K562 (cell line): ENCODE measurements around the gene IQCF6. TPM values are rescaled to one million over a fixed set of nuclear protein-coding genes. Genes with fewer than 3 reads are reported as not detected.
A peak's percentile ranks its signal among the peaks of the same experiment; 100 is the strongest.
"Not testable (repeated sequence)": the region's sequence is repeated elsewhere in the genome, so short reads cannot be mapped to it uniquely, and the experiment has no call there.

Source experiments
- ATAC-seq: fragments of 200-7000 bp; cut with Tn5 transposase; 3 replicates; pipeline ENCODE4 v1.9.1; 2020; ENCODE audit warnings: moderate library complexity
- BruUV-seq: library from RNA; stranded (reverse); fragments of 400-500 nt; replicated peaks from 2 replicates; lab custom pipeline; 2021; lab: Mats Ljungman, UMichigan
- CTCF ChIA-PET: fragments of 300-600 bp; formaldehyde crosslinking; extraction: SDS; loops from one replicate; lab custom pipeline; 2021; ENCODE audit warnings: low intra/inter-chr PET ratio; lab: Yijun Ruan, JAX
- POLR2A ChIA-PET: fragments of 300-600, 350-650 bp; sonication (Branson Sonifier 250); formaldehyde crosslinking; extraction: SDS; loops from one replicate; lab custom pipeline; 2021; ENCODE audit warnings: antibody characterized with exemption, inconsistent platforms; lab: Yijun Ruan, JAX
- DNase-seq, 4 experiments: peaks; one replicate each; pipeline versions ENCODE4 v3.0.0 to v3.0.0-alpha.2; 2011 to 2018; ENCODE audit warnings: low spot score in 3 of 4, mixed read lengths in 3 of 4; ENCODE audit errors: extremely low read depth in 1 of 4
- FAIRE-seq: peaks from 2 replicates; lab custom pipeline; 2011; peaks lifted over from hg19 to GRCh38; lab: Jason Lieb, UNC
- H2AFZ ChIP-seq: 2 replicates; pipeline ENCODE4 v1.6.0; 2011; ENCODE audit warnings: low read depth, low read length, control low read depth, inconsistent platforms
- H3K27ac ChIP-seq: fragments of 200-600 bp; 3 replicates; pipeline ENCODE4 v1.8.0; 2011; ENCODE audit warnings: low read depth, mild to moderate bottlenecking, control low read depth, inconsistent platforms, low read length, moderate library complexity, mixed read lengths; ENCODE audit errors: extremely low read depth
- H3K27me3 ChIP-seq, 2 experiments: fragments of 300-600 bp in 1 of 2; 2 replicates in 1 of 2; 3 replicates in 1 of 2; pipeline versions ENCODE4 v1.6.0 to v1.8.0; 2011; ENCODE audit warnings: inconsistent platforms in 2 of 2, low read length in 2 of 2, mild to moderate bottlenecking in 1 of 2, mixed read lengths in 1 of 2, moderate library complexity in 1 of 2; ENCODE audit not compliant: control insufficient read depth in 2 of 2, insufficient read depth in 2 of 2
- H3K36me3 ChIP-seq: fragments of 300-600 bp; 3 replicates; pipeline ENCODE4 v1.8.0; 2011; ENCODE audit warnings: mild to moderate bottlenecking, low read length, inconsistent platforms; ENCODE audit not compliant: control insufficient read depth, insufficient read depth
- H3K4me1 ChIP-seq, 2 experiments: fragments of 200-600 bp in 1 of 2; replicated peaks in 1 of 2; 2 replicates in 1 of 2; 3 replicates in 1 of 2; pipeline versions ENCODE4 v1.5.1 to v1.8.0; 2011; ENCODE audit warnings: inconsistent platforms in 2 of 2, low read length in 2 of 2, mild to moderate bottlenecking in 1 of 2, mixed read lengths in 1 of 2, moderate library complexity in 1 of 2; ENCODE audit not compliant: control insufficient read depth in 2 of 2, insufficient read depth in 2 of 2
- H3K4me2 ChIP-seq: 2 replicates; pipeline ENCODE4 v1.6.1; 2011; ENCODE audit warnings: low read length, control low read depth, inconsistent platforms, mixed read lengths; ENCODE audit not compliant: insufficient read depth
- H3K4me3 ChIP-seq: fragments of 200-600 bp; sonication (generic), shearing (Covaris generic); 2 replicates; pipeline ENCODE4 v1.5.1; 2016; ENCODE audit warnings: control low read depth, inconsistent platforms
- H3K79me2 ChIP-seq: fragments of 200-600 bp; 3 replicates; pipeline ENCODE4 v1.8.0; 2011; ENCODE audit warnings: low read length, inconsistent platforms; ENCODE audit not compliant: control insufficient read depth, insufficient read depth
- H3K9ac ChIP-seq, 2 experiments: 2 replicates each; pipeline versions ENCODE4 v1.6.0 to v1.6.1; 2011; ENCODE audit warnings: low read depth in 2 of 2, low read length in 2 of 2, control low read depth in 1 of 2, inconsistent platforms in 1 of 2, mild to moderate bottlenecking in 1 of 2, mixed read lengths in 1 of 2; ENCODE audit not compliant: insufficient read depth in 1 of 2
- H3K9me1 ChIP-seq: one replicate; pipeline ENCODE4 v1.6.0; 2011; ENCODE audit warnings: inconsistent platforms, mild to moderate bottlenecking, low read length, moderate library complexity; ENCODE audit not compliant: control insufficient read depth, insufficient read depth
- H3K9me3 ChIP-seq: replicated peaks from 2 replicates; pipeline ENCODE4 v1.5.1; 2011; ENCODE audit warnings: low read depth, low read length, inconsistent platforms; ENCODE audit not compliant: control insufficient read depth, insufficient read depth
- H4K20me1 ChIP-seq: replicated peaks from 2 replicates; pipeline ENCODE4 v1.6.1; 2011; ENCODE audit warnings: low read length, inconsistent platforms, mixed read lengths; ENCODE audit not compliant: control insufficient read depth, insufficient read depth
- C11orf30 ChIP-seq: fragments of 450-650 bp; IDR thresholded peaks from 2 replicates; pipeline ENCODE4 v1.6.1; 2016; ENCODE audit warnings: low read depth, mild to moderate bottlenecking
- CREB1 ChIP-seq, 2 experiments: sonication (generic) in 1 of 2; formaldehyde crosslinking in 1 of 2; IDR thresholded peaks; 2 replicates each; pipeline versions ENCODE4 v1.6.1 to v1.8.0; 2012 to 2022; ENCODE audit warnings: inconsistent platforms in 1 of 2, mild to moderate bottlenecking in 1 of 2, missing genetic modification reagents in 1 of 2, moderate library complexity in 1 of 2
- RNF219 ChIP-seq: fragments of 250-450 bp; sonication (Bioruptor Pico); IDR thresholded peaks from 2 replicates; pipeline ENCODE4 v1.5.0; 2022; ENCODE audit warnings: mild to moderate bottlenecking
- TFAM ChIP-seq: fragments of 250-450 bp; sonication (Bioruptor Pico); conservative IDR thresholded peaks from 2 replicates; pipeline ENCODE4 v1.5.0; 2021; ENCODE audit warnings: mild to moderate bottlenecking, moderate library complexity
- XRCC5 ChIP-seq: fragments of 200-400 bp; formaldehyde crosslinking; IDR thresholded peaks from 2 replicates; pipeline ENCODE4 v1.6.1; 2017; ENCODE audit warnings: low read depth, mild to moderate bottlenecking, low read length
- ZKSCAN3 ChIP-seq: fragments of 250-450 bp; sonication (Bioruptor Pico); IDR thresholded peaks from 2 replicates; pipeline ENCODE4 v1.4.0; 2020
- ZNF316 ChIP-seq: fragments of 450-650 bp; IDR thresholded peaks from 2 replicates; pipeline ENCODE4 v1.6.1; 2016
- WGBS: fragments of 100-300 bp; shearing (Covaris generic); methylation state at CpG from one replicate; pipeline ENCODE4 v1.1.6; 2016; ENCODE audit warnings: low coverage, mixed read lengths; ENCODE audit not compliant: insufficient coverage; ENCODE audit errors: missing lambda C conversion rate; 5-methylcytosine and 5-hydroxymethylcytosine counted together
- in situ Hi-C: fragments of 300-500 bp; cut with MboI; formaldehyde crosslinking; loops from 4 replicates; pipeline ENCODE4 v1.15.0; 2018; ENCODE audit warnings: inconsistent platforms, mixed read lengths
- intact Hi-C: fragments of 100-400 bp; cut with micrococcal nuclease; formaldehyde crosslinking; loops from 2 replicates; pipeline ENCODE4 v1.14.2; 2022
- polyA plus RNA-seq, 8 experiments: library from polyadenylated mRNA; depleted of rRNA in 4 of 8; stranded (reverse) in 5 of 8; unstranded in 3 of 8; fragments of >200 nt; fragmentation: Nextera tagmentation in 2 of 8; fragmentation: Illumina TruSeq in 1 of 8; extraction: Ambion mirVana in 2 of 8; extraction: Trizol in 1 of 8; gene quantifications; 2 replicates each; pipeline versions ENCODE4 v1.2.1 to v1.2.3, GENCODE V29; 2011 to 2014; ENCODE audit warnings: inconsistent platforms in 1 of 8, missing spikeins in 1 of 8
- total RNA-seq, 7 experiments: library from RNA; depleted of rRNA in 6 of 7; stranded (reverse); fragments of >200 nt in 6 of 7; fragmentation: Illumina TruSeq in 2 of 7; extraction: Trizol in 2 of 7; gene quantifications; 2 replicates each; pipeline versions ENCODE4 v1.2.1 to v1.2.3, GENCODE V29; 2011 to 2021; ENCODE audit warnings: low replicate concordance in 1 of 7

Gene IQCF6
- total and polyA plus RNA-seq, 9 of the 15 experiments (the other 6 are each of a cell fraction or from before 2014, with no cell fraction given), result not detected

- no peak for TF ChIP-seq ZKSCAN3 (CRISPR knock-in tag)
- no peak for TF ChIP-seq XRCC5
- TF ChIP-seq TFAM, result no peak
- TF ChIP-seq, all 486 proteins: peak for 0
Observed at GRCh38 chr3:51773529-51774056, 5.4 kb downstream of the IQCF6 start (continued).

- Histone ChIP-seq H3K9me1 (no peaks in the 10 kb centered on the region), H2AFZ (no peak overlapping the region)
- DNase-seq (no peak), ATAC-seq (no peak)
- peak; percentile 52 for TF ChIP-seq ZNF316
- peak; percentile 29; the same call in 1 of the 2 replicates for TF ChIP-seq C11orf30
- TF ChIP-seq RNF219, result no peak
- TF ChIP-seq CREB1 (IDR thresholded peaks at IDR 0.05), result no peak
- no peak for TF ChIP-seq CREB1 (CRISPR knock-in tag; IDR thresholded peaks at IDR 0.05)
- TF ChIP-seq, all 486 proteins: peak for 2
- in situ Hi-C loops, result no loop called here
- ChIA-PET POLR2A (no interaction called here), CTCF (no interaction called here)
- no peak for FAIRE-seq
- Histone ChIP-seq H3K9ac (no peak overlapping the region), H3K36me3 (no peaks in the 10 kb centered on the region), H3K4me2 (no peak overlapping the region), H3K4me1 (no peaks in the 10 kb centered on the region), H3K79me2 (no peaks in the 10 kb centered on the region), H3K9me3 (no peaks in the 10 kb centered on the region), H4K20me1 (no peaks in the 10 kb centered on the region), H3K4me3 (no peak overlapping the region), H3K27me3 (no peaks in the 10 kb centered on the region), H3K27ac (no peak overlapping the region)
- intact Hi-C loops, result no loop called here
- no TSS peak for BruUV-seq
Observed at GRCh38 chr3:51759203-51759602, 19.8 kb downstream of the IQCF6 start.

GRCh38 chr3:51753763-51754750 is 25.0 kb downstream of the IQCF6 start:
- H2AFZ ChIP-seq, FAIRE-seq, H3K4me3 ChIP-seq, intact Hi-C loops, H3K27ac ChIP-seq, in situ Hi-C loops, H3K9me1 ChIP-seq, H3K4me1 ChIP-seq, CTCF ChIA-PET, H3K27me3 ChIP-seq, BruUV-seq, H3K9me3 ChIP-seq, H3K36me3 ChIP-seq, H3K4me2 ChIP-seq, POLR2A ChIA-PET, H4K20me1 ChIP-seq, ATAC-seq, H3K79me2 ChIP-seq, DNase-seq, H3K9ac ChIP-seq: not testable (repeated sequence)
- 3% methylated on average over 11 of the region's 13 CpGs for WGBS
